Mononuclear cell (primary cell): ENCODE measurements around the gene DBT. TPM values are rescaled to one million over a fixed set of nuclear protein-coding genes. Genes with fewer than 3 reads are reported as not detected.
"Not testable (repeated sequence)": the region's sequence is repeated elsewhere in the genome, so short reads cannot be mapped to it uniquely, and the experiment has no call there.

Source experiments
- H3K27me3 ChIP-seq: 2 replicates; pipeline ENCODE4 v1.6.0; 2011; ENCODE audit warnings: low read length, control low read depth; ENCODE audit not compliant: insufficient read depth
- H3K4me1 ChIP-seq: 2 replicates; pipeline ENCODE4 v1.5.1; 2011; ENCODE audit warnings: mild to moderate bottlenecking, low read length, control low read depth; ENCODE audit not compliant: insufficient read depth
- H3K4me3 ChIP-seq: 2 replicates; pipeline ENCODE4 v1.5.1; 2011; ENCODE audit warnings: mild to moderate bottlenecking, low read length, moderate library complexity
- H3K9me3 ChIP-seq: 2 replicates; pipeline ENCODE4 v1.5.1; 2011; ENCODE audit warnings: low read depth, mild to moderate bottlenecking, control low read depth, low read length
- total RNA-seq: library from RNA; depleted of rRNA; stranded (reverse); fragments of >200 nt; gene quantifications from one replicate; pipeline ENCODE4 v1.2.3, GENCODE V29; 2012

DBT gene
- total RNA-seq, 1 donor = 4.2 TPM

- H3K4me3 ChIP-seq = peak overlapping the region; percentile 91
- H3K27me3 ChIP-seq = no peaks in the 10 kb centered on the region
- H3K4me1 ChIP-seq = peaks cover 25% of the 10 kb centered on the region
- H3K9me3 ChIP-seq = peaks cover 4% of the 10 kb centered on the region
These were observed 15.9 kb upstream of the DBT start for GRCh38 chr1:100265562-100265930.

DNA sequence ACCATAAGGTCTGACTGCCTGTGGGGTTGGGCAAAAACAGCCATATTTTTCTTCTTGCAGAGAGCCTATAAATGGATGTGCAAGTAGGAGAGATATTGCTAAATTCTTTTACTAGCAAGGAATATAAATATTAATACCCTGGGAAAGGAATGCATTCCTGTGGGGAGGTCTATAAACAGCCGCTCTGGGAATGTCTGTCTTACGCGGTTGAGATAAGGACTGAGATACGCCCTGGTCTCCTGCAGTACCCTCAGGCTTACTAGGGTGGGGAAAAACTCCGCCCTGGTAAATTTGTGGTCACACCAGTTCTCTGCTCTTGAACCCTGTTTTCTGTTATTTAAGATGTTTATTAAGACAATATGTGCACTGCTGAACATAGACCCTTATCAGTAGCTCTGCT is 14.4 kb upstream of the DBT start:
- H3K27me3 ChIP-seq, H3K4me3 ChIP-seq, H3K9me3 ChIP-seq: not testable (repeated sequence)
- peaks cover 25% of the 10 kb centered on the region for H3K4me1 ChIP-seq

- no peak overlapping the region for H3K4me3 ChIP-seq
- peaks cover 6% of the 10 kb centered on the region for H3K4me1 ChIP-seq
- H3K9me3 ChIP-seq = peaks cover 4% of the 10 kb centered on the region
- no peaks in the 10 kb centered on the region for H3K27me3 ChIP-seq
These were observed 12.1 kb upstream of the DBT start for GRCh38 chr1:100261686-100262085.

DNA sequence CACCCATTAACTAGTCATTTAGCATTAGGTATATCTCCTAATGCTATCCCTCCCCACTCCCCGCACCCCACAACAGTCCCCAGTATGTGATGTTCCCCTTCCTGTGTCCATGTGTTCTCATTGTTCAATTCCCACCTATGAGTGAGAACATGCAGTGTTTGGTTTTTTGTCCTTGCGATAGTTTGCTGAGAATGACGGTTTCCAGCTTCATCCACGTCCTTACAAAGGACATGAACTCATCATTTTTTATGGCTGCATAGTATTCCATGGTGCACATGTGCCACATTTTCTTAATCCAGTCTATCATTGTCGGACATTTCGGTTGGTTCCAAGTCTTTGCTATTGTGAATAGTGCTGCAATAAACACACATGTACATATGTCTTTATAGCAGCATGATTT is 8.8 kb upstream of the DBT start:
- H3K27me3 ChIP-seq, H3K9me3 ChIP-seq, H3K4me3 ChIP-seq, H3K4me1 ChIP-seq: not testable (repeated sequence)

- not testable (repeated sequence) for H3K9me3 ChIP-seq, H3K4me1 ChIP-seq, H3K4me3 ChIP-seq, H3K27me3 ChIP-seq
These were observed 6.6 kb upstream of the DBT start for GRCh38 chr1:100256273-100256672.

GRCh38 chr1:100253552-100253951 is 3.9 kb upstream of the DBT start:
- Histone ChIP-seq H3K4me1 (peaks cover 8% of the 10 kb centered on the region), H3K4me3 (no peak overlapping the region), H3K27me3 (no peaks in the 10 kb centered on the region), H3K9me3 (no peaks in the 10 kb centered on the region)

DNA sequence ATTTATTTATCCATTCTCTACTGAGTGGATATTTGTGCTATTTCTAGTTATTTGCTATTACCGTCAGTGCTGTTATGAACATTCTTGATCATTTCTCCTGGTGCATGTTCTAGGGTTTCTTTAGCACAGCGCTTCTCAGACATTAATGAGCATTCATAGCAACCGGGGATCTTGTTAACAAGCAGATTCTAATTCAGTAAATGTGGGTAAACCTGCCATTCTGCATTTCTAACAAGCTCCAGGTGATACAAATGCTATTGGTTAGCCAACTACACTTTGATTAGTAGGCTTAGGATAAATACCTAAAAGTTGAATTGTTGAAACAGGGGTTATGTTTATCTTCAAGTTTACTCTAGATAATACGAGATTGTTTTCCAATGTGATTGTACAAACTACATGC is 3.3 kb upstream of the DBT start:
- peaks cover 9% of the 10 kb centered on the region for H3K4me1 ChIP-seq
- H3K27me3 ChIP-seq = no peaks in the 10 kb centered on the region
- H3K9me3 ChIP-seq = no peaks in the 10 kb centered on the region
- H3K4me3 ChIP-seq = no peak overlapping the region

DNA sequence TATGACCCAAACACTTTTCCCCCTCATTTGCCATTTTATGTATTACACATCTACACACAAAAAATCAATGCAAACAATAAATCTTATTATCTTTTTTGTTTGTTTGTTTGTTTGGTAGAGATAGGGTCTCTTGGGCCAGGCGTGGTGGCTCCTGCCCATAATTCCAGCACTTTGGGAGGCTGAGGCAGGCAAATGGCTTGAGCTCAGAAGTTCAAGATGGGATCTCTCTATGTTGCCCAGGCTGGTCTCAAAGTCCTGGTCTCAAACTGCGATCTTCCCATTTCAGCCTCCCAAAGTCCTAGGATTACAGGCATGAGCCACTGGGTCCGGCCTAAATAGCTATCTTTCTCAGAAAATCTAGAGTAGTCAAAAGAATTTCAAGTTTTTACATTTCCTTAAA is 1.2 kb upstream of the DBT start:
- Histone ChIP-seq H3K9me3 (no peaks in the 10 kb centered on the region), H3K4me1 (peaks cover 9% of the 10 kb centered on the region), H3K4me3 (no peak overlapping the region)

GRCh38 chr1:100250264-100250663 is 630 bp upstream of the DBT start:
- H3K4me3 ChIP-seq = peak overlapping the region; percentile 76
- H3K9me3 ChIP-seq = no peaks in the 10 kb centered on the region
- H3K4me1 ChIP-seq = peaks cover 9% of the 10 kb centered on the region
- H3K27me3 ChIP-seq = no peaks in the 10 kb centered on the region

More for the DNA sequence above, 1.2 kb upstream of the DBT start:
- H3K27me3 ChIP-seq = no peaks in the 10 kb centered on the region

DNA sequence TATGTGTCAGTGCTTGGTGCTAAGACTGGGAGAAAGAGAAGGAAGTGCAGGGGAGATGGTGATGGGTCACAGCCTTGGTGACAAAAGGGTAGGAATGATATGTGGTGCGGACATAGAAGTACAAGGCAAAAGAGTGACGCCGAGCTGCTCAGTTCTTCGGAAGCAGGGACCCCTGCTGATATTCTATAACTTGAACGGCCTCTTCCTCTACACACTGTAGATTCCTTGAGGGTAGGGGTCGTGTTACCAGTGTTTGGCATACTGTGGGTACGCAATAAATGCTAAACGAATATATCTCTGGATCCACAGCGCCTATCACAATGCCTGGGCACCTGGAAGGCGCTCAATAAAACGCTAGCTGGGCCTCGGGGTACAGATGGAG is 488 bp downstream of the DBT start:
- peaks cover 9% of the 10 kb centered on the region for H3K4me1 ChIP-seq
- H3K4me3 ChIP-seq = peak overlapping the region; percentile 76
- H3K27me3 ChIP-seq = no peaks in the 10 kb centered on the region
- H3K9me3 ChIP-seq = no peaks in the 10 kb centered on the region

DNA sequence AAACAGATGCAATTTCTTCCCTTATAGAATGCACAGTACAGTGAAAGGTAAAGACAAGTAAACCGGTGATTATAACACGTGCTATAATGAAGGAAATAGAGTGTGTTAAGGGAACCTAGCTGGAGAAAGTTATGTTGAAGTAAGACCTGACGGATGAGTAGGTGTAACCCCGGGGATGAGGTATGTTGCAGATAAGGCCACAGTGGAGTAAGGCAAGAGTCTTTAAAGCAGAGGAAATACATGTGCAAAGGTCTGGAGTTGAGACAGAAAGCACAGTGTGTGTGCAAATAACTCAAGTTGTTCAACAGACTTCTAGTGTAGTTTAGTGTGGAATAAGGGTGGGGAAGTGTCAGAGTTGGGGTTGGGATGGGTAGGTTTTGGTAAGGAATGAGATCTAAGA is 2.9 kb downstream of the DBT start:
- Histone ChIP-seq H3K4me1 (peaks cover 9% of the 10 kb centered on the region), H3K9me3 (no peaks in the 10 kb centered on the region), H3K27me3 (no peaks in the 10 kb centered on the region), H3K4me3 (no peak overlapping the region)

- no peak overlapping the region for H3K4me3 ChIP-seq
- no peaks in the 10 kb centered on the region for H3K9me3 ChIP-seq
- no peaks in the 10 kb centered on the region for H3K4me1 ChIP-seq
- no peaks in the 10 kb centered on the region for H3K27me3 ChIP-seq
These were observed 9.0 kb downstream of the DBT start for GRCh38 chr1:100240631-100241030.

DNA sequence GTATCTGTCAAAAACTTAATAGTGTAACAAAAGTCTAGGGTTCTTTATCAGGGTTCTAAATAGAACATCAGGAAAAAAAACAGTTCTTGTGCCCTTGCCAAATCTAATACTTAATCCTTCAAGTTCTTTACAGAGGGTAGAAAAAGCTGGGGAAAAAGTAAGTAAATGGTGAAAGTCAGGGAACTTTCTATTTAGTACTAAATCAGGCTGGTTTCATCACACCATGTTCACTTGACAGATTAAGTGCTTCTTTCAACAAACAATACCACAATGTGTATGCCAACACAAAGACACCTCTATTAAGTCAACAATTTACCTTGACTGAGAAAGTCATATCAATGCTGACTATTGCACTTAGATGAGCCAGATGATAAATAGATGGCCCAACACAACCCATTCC is 9.7 kb downstream of the DBT start:
- Histone ChIP-seq H3K27me3 (no peaks in the 10 kb centered on the region), H3K9me3 (no peaks in the 10 kb centered on the region), H3K4me3 (no peak overlapping the region), H3K4me1 (no peaks in the 10 kb centered on the region)

- H3K27me3 ChIP-seq = no peaks in the 10 kb centered on the region
- no peak overlapping the region for H3K4me3 ChIP-seq
- no peaks in the 10 kb centered on the region for H3K9me3 ChIP-seq
- no peaks in the 10 kb centered on the region for H3K4me1 ChIP-seq
These were observed 12.5 kb downstream of the DBT start for GRCh38 chr1:100237091-100237490.

GRCh38 chr1:100234432-100234831 is 15.2 kb downstream of the DBT start:
- Histone ChIP-seq H3K27me3 (no peaks in the 10 kb centered on the region), H3K9me3 (no peaks in the 10 kb centered on the region), H3K4me1 (no peaks in the 10 kb centered on the region), H3K4me3 (no peak overlapping the region)

DNA sequence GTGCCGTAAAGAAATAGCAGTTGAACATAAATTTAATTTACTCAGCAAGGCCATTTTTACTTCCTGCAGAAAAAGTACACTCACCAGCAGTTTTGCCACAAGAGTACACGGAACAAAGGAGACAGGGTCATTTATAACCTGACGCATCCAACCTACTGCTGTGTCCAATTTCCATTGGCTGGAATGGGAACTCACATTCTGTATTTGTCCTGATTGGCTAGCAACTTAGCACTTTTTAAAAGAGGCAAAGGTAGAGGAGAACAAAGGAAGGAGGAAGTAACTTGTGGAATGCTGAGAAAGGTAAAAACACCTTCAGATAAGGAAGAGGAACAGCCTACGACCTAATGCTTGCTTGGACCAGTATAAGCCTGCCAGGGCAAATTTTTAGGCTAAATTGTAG is 16.1 kb downstream of the DBT start:
- not testable (repeated sequence) for H3K9me3 ChIP-seq, H3K4me1 ChIP-seq, H3K4me3 ChIP-seq, H3K27me3 ChIP-seq

DNA sequence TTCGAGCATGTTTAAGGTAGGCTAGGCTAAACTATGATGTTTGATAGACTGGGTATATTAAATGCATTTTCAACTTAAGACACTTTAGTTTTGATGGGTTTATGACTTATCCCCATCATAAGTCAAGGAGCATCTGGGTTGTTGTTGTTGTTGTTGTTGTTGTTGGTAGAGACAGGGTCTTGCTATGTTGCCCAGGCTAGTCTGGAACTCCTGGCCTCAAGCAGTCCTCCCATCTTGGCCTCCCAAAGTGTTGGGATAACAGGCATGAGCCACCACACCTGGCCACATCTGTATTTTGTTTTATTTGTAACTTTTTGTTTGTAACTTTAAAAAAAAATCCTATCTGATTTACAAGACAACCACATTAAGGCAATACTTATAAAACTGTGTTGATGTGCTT is 17.5 kb downstream of the DBT start:
- H3K9me3 ChIP-seq = no peaks in the 10 kb centered on the region
- H3K4me1 ChIP-seq = no peaks in the 10 kb centered on the region
- no peak overlapping the region for H3K4me3 ChIP-seq
- H3K27me3 ChIP-seq = no peaks in the 10 kb centered on the region
